ENCODE measurements around the gene CGB1. TPM values are rescaled to one million over a fixed set of nuclear protein-coding genes. Genes with fewer than 3 reads are reported as not detected.

The CGB1 gene
- total and polyA plus RNA-seq, 2 of the 13 experiments (the other 11 are each of a cell fraction or from before 2014, with no cell fraction given), result not detected

DNA sequence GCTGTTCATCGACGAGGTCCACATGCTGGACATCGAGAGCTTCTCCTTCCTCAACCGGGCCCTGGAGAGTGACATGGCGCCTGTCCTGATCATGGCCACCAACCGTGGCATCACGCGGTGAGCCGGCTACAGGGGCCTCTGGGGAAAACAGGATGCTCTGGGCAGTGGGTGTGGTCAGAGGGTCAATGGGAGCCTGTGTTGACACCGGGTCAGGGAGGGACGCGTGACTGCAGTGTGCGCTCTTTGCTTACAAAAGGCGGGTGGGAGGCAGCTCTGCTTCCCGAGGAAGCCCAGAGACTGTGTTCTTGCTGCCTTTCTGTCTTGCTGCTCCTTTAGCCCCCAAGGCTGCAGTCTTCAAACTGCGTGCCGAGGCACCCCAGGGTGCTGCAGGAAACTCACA, 25.5 kb downstream of the CGB1 start:
- no peak for FAIRE-seq
- H3K4me2 ChIP-seq (ENCODE audit: low read depth, low read length), result no peak overlapping the region
- H3K9ac ChIP-seq (ENCODE audit: insufficient read depth, low read depth, low read length), result no peak overlapping the region
- intact Hi-C loops (cut with micrococcal nuclease; ENCODE audit: unreplicated experiment) (no loop called here), in situ Hi-C loops (cut with HindIII; ENCODE audit: extremely low pct_ligation_motif_present, low pct_unique_long_range_greater_than_20kb) (no loop called here)
- CTCF ChIA-PET (ENCODE audit: low intra/inter-chr PET ratio, low total read pairs), result no interaction called here
- no peaks in the 10 kb centered on the region for H3K4me1 ChIP-seq (ENCODE audit: insufficient read depth, low read length)
- 88% methylated on average over 14 of the region's 17 CpGs for WGBS (ENCODE audit: low lambda C conversion rate)
- no peaks in the 10 kb centered on the region for H4K20me1 ChIP-seq (ENCODE audit: insufficient read depth, low read length)
- no peak overlapping the region for H2AFZ ChIP-seq (ENCODE audit: low read length)
- peaks cover 18 to 64% of the 10 kb centered on the region in 2 experiments; a peak in 4 of 5 replicates for H3K36me3 ChIP-seq (replicated peaks in 1 of 2; ENCODE audit: control insufficient read depth in 1 of 2, insufficient read depth in 2 of 2, low read length in 2 of 2)
- POLR2A ChIA-PET, result no interaction called here
- BruUV-seq (replicated peaks), result no TSS peak
- H3K79me2 ChIP-seq (ENCODE audit: insufficient read depth, low read length), result no peaks in the 10 kb centered on the region
- TF ChIP-seq ZNF720 (CRISPR knock-in tag; IDR thresholded peaks at IDR 0.05), result no peak
- no peak for TF ChIP-seq ZNF282 (IDR thresholded peaks at IDR 0.05; ENCODE audit: partially characterized antibody)
- TF ChIP-seq SNAPC2 (CRISPR knock-in tag; IDR thresholded peaks at IDR 0.05), result no peak
- TF ChIP-seq ZNF296 (CRISPR knock-in tag; conservative IDR thresholded peaks at IDR 0.05), result no peak
- no peak for TF ChIP-seq MEIS2 (CRISPR knock-in tag; IDR thresholded peaks at IDR 0.05)
- TF ChIP-seq TRIM24 (CRISPR knock-in tag; IDR thresholded peaks at IDR 0.05), result no peak
- no peak for TF ChIP-seq TBX2 (CRISPR knock-in tag; IDR thresholded peaks at IDR 0.05; ENCODE audit: borderline replicate concordance)
- no peak for TF ChIP-seq ZBTB1 (CRISPR knock-in tag; IDR thresholded peaks at IDR 0.05; ENCODE audit: borderline replicate concordance)
- TF ChIP-seq RBM22 (optimal IDR thresholded peaks at IDR 0.05; ENCODE audit: low read length), result no peak
- no peak for TF ChIP-seq STAG1 (CRISPR knock-in tag; IDR thresholded peaks at IDR 0.05)
- no peak for TF ChIP-seq STAT5B (CRISPR knock-in tag; IDR thresholded peaks at IDR 0.05)
- no peak for TF ChIP-seq U2AF1 (optimal IDR thresholded peaks at IDR 0.05; ENCODE audit: low read depth, low read length)
- no peak for TF ChIP-seq NRL (CRISPR knock-in tag; IDR thresholded peaks at IDR 0.05; ENCODE audit: borderline replicate concordance)
- H3K27me3 ChIP-seq (ENCODE audit: control insufficient read depth in 1 of 2, insufficient read depth in 2 of 2, low read length in 2 of 2), result no peaks in the 10 kb centered on the region
- no peak overlapping the region for H3K27ac ChIP-seq (ENCODE audit: extremely low read length, insufficient read depth, low read length)
- no peak for ATAC-seq
- no peaks in the 10 kb centered on the region for H3K9me3 ChIP-seq (ENCODE audit: low read length)
- DNase-seq (ENCODE audit: low spot score), result no peak
- no peak overlapping the region for H3K4me3 ChIP-seq (replicated peaks in 1 of 3; ENCODE audit: insufficient read depth in 1 of 3, low read depth in 2 of 3, low read length in 3 of 3)
